Peyer's patch (tissue), 4 donors: Measurements from ENCODE around the gene SLCO3A1. TPM values are rescaled to one million over a fixed set of nuclear protein-coding genes. Genes with fewer than 3 reads are reported as not detected.

Source experiments
- DNase-seq, 3 donors: peaks; one replicate each; pipeline ENCODE4 v3.0.0-alpha.2; 2017 to 2019
- H3K27ac ChIP-seq, 4 donors: fragments of 200-600 bp; sonication (generic); one replicate each; pipeline ENCODE4 v1.5.1; 2016 to 2019
- H3K27me3 ChIP-seq, 2 donors: fragments of 200-600 bp; sonication (generic); one replicate each; pipeline ENCODE4 v1.5.1; 2019
- H3K36me3 ChIP-seq, 3 donors: fragments of 200-600 bp; sonication (generic); one replicate each; pipeline ENCODE4 v1.5.1; 2016 to 2019
- H3K4me1 ChIP-seq, 4 donors: fragments of 200-600 bp; sonication (generic); one replicate each; pipeline ENCODE4 v1.5.1; 2016 to 2019
- H3K4me3 ChIP-seq, 4 donors: fragments of 200-600 bp; sonication (generic); 1 replicate in 3 of 4; 2 replicates in 1 of 4; pipeline ENCODE4 v1.5.1; 2016 to 2019; ENCODE audit warnings: mild to moderate bottlenecking in 1 of 4
- H3K9me3 ChIP-seq, 4 donors: fragments of 200-600 bp; sonication (generic); one replicate each; pipeline ENCODE4 v1.5.1; 2016 to 2019; ENCODE audit warnings: mild to moderate bottlenecking in 1 of 4
- POLR2A ChIP-seq, 2 donors: fragments of 450-650 bp; IDR thresholded peaks; one replicate each; pipeline ENCODE4 v1.5.1; 2017; ENCODE audit warnings: antibody characterized with exemption in 2 of 2, mild to moderate bottlenecking in 2 of 2, moderate library complexity in 2 of 2
- total RNA-seq, 4 donors: library from RNA; depleted of rRNA; stranded (reverse); fragments of >200 nt; gene quantifications; one replicate each; pipeline ENCODE4 v1.1.0, GENCODE V29; 2016
- TF ChIP-seq, protein P1 (sequence below), 6 experiments: fragments of 450-650 bp in 4 of 6; fragments of 200-600 bp in 2 of 6; sonication (generic) in 1 of 6; IDR thresholded peaks; one replicate each; pipeline ENCODE4 v1.5.1; 2017 to 2019; ENCODE audit warnings: antibody characterized with exemption in 6 of 6, mild to moderate bottlenecking in 3 of 6, moderate library complexity in 1 of 6

SLCO3A1 gene
- total RNA-seq, 4 donors from 2014 or later = 2.1 to 8.3 (median 5.0) TPM

DNA sequence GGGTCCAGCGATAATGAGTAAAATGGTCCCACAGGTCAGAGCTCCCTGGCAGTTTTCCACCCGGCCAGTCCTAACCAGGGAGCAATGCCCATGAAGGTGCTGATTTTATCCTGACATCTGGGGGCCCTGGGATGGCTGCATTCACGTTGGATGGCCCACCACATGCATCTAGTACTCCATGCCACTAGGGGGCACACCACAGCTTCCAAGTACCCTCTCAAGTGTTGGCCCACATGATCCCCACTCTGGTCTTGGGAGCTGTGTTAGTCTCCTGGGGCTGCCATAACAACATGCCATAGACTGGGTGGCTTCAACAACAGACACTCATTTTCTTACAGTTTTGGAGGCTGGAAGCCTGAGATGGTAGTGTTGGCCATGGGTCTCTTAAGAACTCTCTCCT lies 225.5 kb downstream of the SLCO3A1 start:
- H3K27me3 ChIP-seq = no peaks in the 10 kb centered on the region
- no peaks in the 10 kb centered on the region for H3K36me3 ChIP-seq
- no peaks in the 10 kb centered on the region for H3K4me1 ChIP-seq
- no peak overlapping the region for H3K4me3 ChIP-seq
- no peaks in the 10 kb centered on the region for H3K9me3 ChIP-seq
- no peak overlapping the region for H3K27ac ChIP-seq
- no peak for TF ChIP-seq POLR2A (IDR thresholded peaks at IDR 0.05)
- TF ChIP-seq, protein P1, sequence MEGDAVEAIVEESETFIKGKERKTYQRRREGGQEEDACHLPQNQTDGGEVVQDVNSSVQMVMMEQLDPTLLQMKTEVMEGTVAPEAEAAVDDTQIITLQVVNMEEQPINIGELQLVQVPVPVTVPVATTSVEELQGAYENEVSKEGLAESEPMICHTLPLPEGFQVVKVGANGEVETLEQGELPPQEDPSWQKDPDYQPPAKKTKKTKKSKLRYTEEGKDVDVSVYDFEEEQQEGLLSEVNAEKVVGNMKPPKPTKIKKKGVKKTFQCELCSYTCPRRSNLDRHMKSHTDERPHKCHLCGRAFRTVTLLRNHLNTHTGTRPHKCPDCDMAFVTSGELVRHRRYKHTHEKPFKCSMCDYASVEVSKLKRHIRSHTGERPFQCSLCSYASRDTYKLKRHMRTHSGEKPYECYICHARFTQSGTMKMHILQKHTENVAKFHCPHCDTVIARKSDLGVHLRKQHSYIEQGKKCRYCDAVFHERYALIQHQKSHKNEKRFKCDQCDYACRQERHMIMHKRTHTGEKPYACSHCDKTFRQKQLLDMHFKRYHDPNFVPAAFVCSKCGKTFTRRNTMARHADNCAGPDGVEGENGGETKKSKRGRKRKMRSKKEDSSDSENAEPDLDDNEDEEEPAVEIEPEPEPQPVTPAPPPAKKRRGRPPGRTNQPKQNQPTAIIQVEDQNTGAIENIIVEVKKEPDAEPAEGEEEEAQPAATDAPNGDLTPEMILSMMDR (IDR thresholded peaks at IDR 0.05) = peak in 2 of 6 experiments; percentile 4 to 16
- no peak for DNase-seq

DNA sequence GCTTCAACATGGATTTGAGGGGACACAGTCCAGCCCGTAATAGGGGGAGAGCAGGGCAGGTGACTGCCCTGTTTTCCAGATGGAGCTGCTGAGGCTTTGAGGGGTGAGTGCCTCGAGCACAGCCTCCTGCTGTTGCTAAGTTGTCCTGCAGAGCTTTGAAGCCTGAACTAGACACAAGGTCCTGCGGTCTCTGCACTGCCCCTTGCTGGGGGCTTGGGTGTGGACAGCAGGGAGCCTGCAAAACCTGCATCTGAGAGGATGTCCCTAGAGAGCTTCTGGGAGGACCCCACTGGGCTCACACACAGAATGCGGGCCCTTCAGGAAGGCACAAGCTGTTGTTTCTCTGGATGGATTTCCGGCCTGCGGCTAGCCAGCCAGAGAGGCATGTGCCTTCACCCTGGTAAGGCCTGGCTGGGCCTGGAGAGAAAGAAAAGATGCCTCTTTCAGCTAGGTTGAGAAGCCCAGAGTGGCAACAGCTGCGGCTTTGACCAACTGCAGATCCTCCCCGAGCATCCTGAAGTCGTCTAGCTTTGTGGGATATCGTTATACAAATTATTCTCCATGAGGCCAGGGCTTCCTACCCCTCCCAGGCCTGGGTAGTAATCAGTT lies 226.2 kb downstream of the SLCO3A1 start:
- no peaks in the 10 kb centered on the region for H3K4me1 ChIP-seq
- no peak for TF ChIP-seq POLR2A (IDR thresholded peaks at IDR 0.05)
- TF ChIP-seq, protein P1 (IDR thresholded peaks at IDR 0.05) = no peak
- no peak overlapping the region for H3K27ac ChIP-seq
- DNase-seq = no peak
- H3K4me3 ChIP-seq = no peak overlapping the region
- H3K36me3 ChIP-seq = no peaks in the 10 kb centered on the region
- no peaks in the 10 kb centered on the region for H3K9me3 ChIP-seq
- no peaks in the 10 kb centered on the region for H3K27me3 ChIP-seq

DNA sequence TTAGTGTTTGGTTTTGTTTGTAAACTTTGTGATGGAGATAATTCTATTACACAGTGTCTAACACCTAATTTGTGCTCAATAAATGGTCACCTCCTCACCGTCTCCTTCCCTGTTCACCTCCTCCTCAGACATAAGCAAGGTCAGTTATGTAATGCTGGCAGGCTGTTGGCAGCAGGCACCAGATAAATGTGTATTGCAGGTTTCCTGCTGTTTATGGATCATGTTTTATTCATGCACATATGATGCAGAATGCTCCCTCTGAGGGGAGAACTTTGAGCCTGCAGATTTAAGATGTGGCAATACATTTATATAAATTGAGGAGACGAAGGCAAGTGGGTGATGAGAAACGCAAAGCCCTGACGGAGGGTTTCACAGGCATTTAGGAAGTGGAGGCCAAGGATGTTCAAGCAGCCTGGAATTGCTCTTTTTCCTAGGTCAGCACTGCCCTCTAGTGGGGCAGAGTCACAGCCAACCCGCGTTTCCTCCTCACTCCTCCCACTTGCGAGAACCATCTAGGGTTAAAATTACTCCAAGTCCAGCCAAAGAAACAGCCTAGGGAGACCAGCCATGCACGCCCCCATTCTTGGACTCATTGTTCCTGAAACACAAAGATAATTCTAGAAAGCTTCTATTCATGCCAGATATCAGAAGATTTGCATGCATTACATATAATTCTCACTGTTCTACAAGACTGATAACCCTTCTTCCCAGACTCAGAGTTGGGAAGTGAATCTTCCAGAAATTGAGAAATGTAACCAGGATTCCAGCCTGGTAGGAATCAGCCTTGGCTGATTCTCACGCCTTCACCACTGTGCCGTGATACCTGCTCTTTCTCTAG lies 228.7 kb downstream of the SLCO3A1 start:
- H3K27ac ChIP-seq = no peak overlapping the region
- H3K36me3 ChIP-seq = no peaks in the 10 kb centered on the region
- no peak overlapping the region for H3K4me3 ChIP-seq
- DNase-seq = peak; percentile 22 to 74 (median 59)
- no peaks in the 10 kb centered on the region for H3K4me1 ChIP-seq
- TF ChIP-seq, protein P1 (IDR thresholded peaks at IDR 0.05) = peak in 4 of 6 experiments; percentile 60 to 66 (median 64)
- no peak for TF ChIP-seq POLR2A (IDR thresholded peaks at IDR 0.05)
- H3K27me3 ChIP-seq = no peaks in the 10 kb centered on the region
- H3K9me3 ChIP-seq = no peaks in the 10 kb centered on the region

DNA sequence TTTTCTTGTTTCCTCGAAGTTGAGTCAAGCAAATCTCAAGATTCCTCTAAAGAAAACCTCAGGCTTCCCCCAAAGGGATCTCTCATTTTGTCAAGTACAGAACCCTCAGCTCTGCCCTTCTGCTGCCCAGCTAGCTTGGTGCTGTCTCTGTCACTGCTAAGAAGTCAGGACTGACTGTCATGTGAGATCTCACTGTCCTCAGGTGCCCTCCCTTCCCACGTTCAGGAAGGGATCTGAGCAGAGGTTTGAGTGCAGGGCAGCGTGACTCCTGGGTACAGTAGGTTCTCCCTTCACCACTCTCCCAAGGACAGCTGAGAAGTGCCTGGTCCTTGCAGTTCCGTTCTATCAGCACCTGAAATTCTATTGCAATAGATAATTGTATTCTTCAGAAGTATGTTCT lies 229.7 kb downstream of the SLCO3A1 start:
- Histone ChIP-seq H3K27ac (no peak overlapping the region), H3K4me3 (no peak overlapping the region), H3K36me3 (no peaks in the 10 kb centered on the region), H3K9me3 (no peaks in the 10 kb centered on the region), H3K27me3 (no peaks in the 10 kb centered on the region), H3K4me1 (no peaks in the 10 kb centered on the region)
- DNase-seq = no peak
- TF ChIP-seq POLR2A (IDR thresholded peaks at IDR 0.05) = no peak
- TF ChIP-seq, protein P1 (IDR thresholded peaks at IDR 0.05) = no peak

DNA sequence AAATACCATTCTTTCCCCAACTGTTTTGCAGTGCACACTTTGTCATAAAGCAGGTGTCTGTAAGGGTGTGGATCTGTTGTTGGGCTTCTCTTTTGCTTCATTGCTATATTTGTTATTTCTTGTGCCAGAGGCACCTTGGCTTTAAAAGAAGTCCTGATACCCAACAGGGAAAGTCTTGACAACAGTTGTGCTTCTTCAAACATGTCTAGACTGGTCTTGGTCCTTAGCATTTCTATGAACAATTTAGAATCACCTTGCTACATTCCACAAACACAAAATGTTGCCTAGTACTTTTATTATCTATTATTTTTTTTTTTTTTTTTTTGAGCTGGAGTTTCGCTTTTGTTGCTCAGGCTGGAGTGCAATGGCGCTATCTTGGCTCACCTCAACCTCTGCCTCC lies 233.7 kb downstream of the SLCO3A1 start:
- no peak for DNase-seq
- H3K36me3 ChIP-seq = no peaks in the 10 kb centered on the region
- H3K4me1 ChIP-seq = no peaks in the 10 kb centered on the region
- no peaks in the 10 kb centered on the region for H3K27me3 ChIP-seq
- no peaks in the 10 kb centered on the region for H3K9me3 ChIP-seq
- H3K4me3 ChIP-seq = no peak overlapping the region
- TF ChIP-seq POLR2A (IDR thresholded peaks at IDR 0.05) = no peak
- TF ChIP-seq, protein P1 (IDR thresholded peaks at IDR 0.05) = no peak
- no peak overlapping the region for H3K27ac ChIP-seq
